B cell (primary cell): Measurements from ENCODE around the gene PHF23. TPM values are rescaled to one million over a fixed set of nuclear protein-coding genes. Genes with fewer than 3 reads are reported as not detected.

Experiments
- ATAC-seq: fragments of 200-7000 bp; cut with Tn5 transposase; one replicate; pipeline ENCODE4 v1.10.0; 2021; ENCODE audit warnings: low read depth, mild to moderate bottlenecking, moderate number of reproducible peaks, moderate library complexity
- CTCF ChIA-PET: fragments of 350-600 bp; sonication (Branson Sonifier 250); formaldehyde crosslinking; loops from one replicate; lab custom pipeline; 2021; ENCODE audit warnings: antibody characterized with exemption, inconsistent platforms; lab: Charles Lee
- POLR2A ChIA-PET: fragments of 350-600 bp; sonication (Branson Sonifier 250); formaldehyde crosslinking; loops from one replicate; lab custom pipeline; 2021; ENCODE audit warnings: antibody characterized with exemption; lab: Charles Lee
- DNase-seq: peaks from one replicate; pipeline ENCODE4 v3.0.0; 2013
- H2AFZ ChIP-seq: 2 replicates; pipeline ENCODE4 v1.6.1; 2012; ENCODE audit warnings: mild to moderate bottlenecking, low read depth, low read length; ENCODE audit not compliant: insufficient read depth, poor library complexity, severe bottlenecking
- H3K27ac ChIP-seq, 2 donors: 1 replicate in 1 of 2; 2 replicates in 1 of 2; pipeline ENCODE4 v1.5.1; 2012 to 2013; ENCODE audit warnings: low read length in 2 of 2, mild to moderate bottlenecking in 2 of 2, moderate library complexity in 1 of 2
- H3K27me3 ChIP-seq, 4 experiments: fragments of 200-600 bp in 1 of 4; sonication (generic) in 1 of 4; replicated peaks in 1 of 4; 1 replicate in 2 of 4; 2 replicates in 2 of 4; pipeline versions ENCODE4 v1.6.1 to v1.7.0; 2013 to 2016; ENCODE audit warnings: low read length in 3 of 4, mild to moderate bottlenecking in 2 of 4, mixed read lengths in 1 of 4, moderate library complexity in 1 of 4; ENCODE audit not compliant: insufficient read depth in 4 of 4, control insufficient read depth in 3 of 4; ENCODE audit errors: control extremely low read depth in 1 of 4
- H3K36me3 ChIP-seq, 2 experiments: replicated peaks in 1 of 2; 1 replicate in 1 of 2; 2 replicates in 1 of 2; pipeline versions ENCODE4 v1.6.1 to v1.7.1; 2013; ENCODE audit warnings: low read length in 1 of 2; ENCODE audit not compliant: insufficient read depth in 2 of 2, control insufficient read depth in 1 of 2; ENCODE audit errors: control extremely low read depth in 1 of 2, extremely low read depth in 1 of 2
- H3K4me1 ChIP-seq, 2 donors: fragments of 200-600 bp in 1 of 2; sonication (generic) in 1 of 2; 1 replicate in 1 of 2; 2 replicates in 1 of 2; pipeline versions ENCODE4 v1.5.1 to v1.6.1; 2013 to 2017; ENCODE audit warnings: low read length in 2 of 2; ENCODE audit not compliant: control insufficient read depth in 2 of 2, insufficient read depth in 2 of 2
- H3K4me2 ChIP-seq: replicated peaks from 2 replicates; pipeline ENCODE3; 2012; ENCODE audit warnings: mild to moderate bottlenecking, low read depth, low read length; ENCODE audit not compliant: poor library complexity, severe bottlenecking
- H3K4me3 ChIP-seq, 5 experiments: fragments of 200-600 bp in 1 of 5; sonication (generic) in 1 of 5; 1 replicate in 3 of 5; 2 replicates in 2 of 5; pipeline versions ENCODE4 v1.5.1 to v1.7.0; 2011 to 2016; ENCODE audit warnings: low read length in 4 of 5, mild to moderate bottlenecking in 4 of 5, low read depth in 2 of 5, control low read depth in 1 of 5, moderate library complexity in 1 of 5; ENCODE audit not compliant: insufficient read depth in 1 of 5; ENCODE audit errors: control extremely low read depth in 1 of 5, extremely low read depth in 1 of 5
- H3K79me2 ChIP-seq: fragments of 200-600 bp; sonication (generic); one replicate; pipeline ENCODE4 v1.6.0; 2016; ENCODE audit warnings: low read length; ENCODE audit not compliant: control insufficient read depth, insufficient read depth
- H3K9ac ChIP-seq: fragments of 200-600 bp; sonication (generic); 2 replicates; pipeline ENCODE4 v1.6.1; 2017; ENCODE audit warnings: mild to moderate bottlenecking, low read length, moderate library complexity
- H3K9me3 ChIP-seq, 3 donors: one replicate each; pipeline versions ENCODE4 v1.6.1 to v1.7.1; 2013; ENCODE audit warnings: low read length in 2 of 3; ENCODE audit not compliant: control insufficient read depth in 2 of 3, insufficient read depth in 1 of 3; ENCODE audit errors: control extremely low read depth in 1 of 3
- H4K20me1 ChIP-seq: 2 replicates; pipeline ENCODE4 v1.6.0; 2012; ENCODE audit warnings: mild to moderate bottlenecking, low read length; ENCODE audit not compliant: insufficient read depth, control insufficient read depth, poor library complexity, severe bottlenecking
- H3K27ac Mint-ChIP-seq: one replicate; pipeline ENCODE4 v1.8.0; 2021; ENCODE audit warnings: mixed read lengths
- H3K27me3 Mint-ChIP-seq: one replicate; pipeline ENCODE4 v1.8.0; 2021; ENCODE audit warnings: mixed read lengths
- H3K4me1 Mint-ChIP-seq: one replicate; pipeline ENCODE4 v1.8.0; 2021; ENCODE audit warnings: mixed read lengths
- H3K4me3 Mint-ChIP-seq: one replicate; pipeline ENCODE4 v1.8.0; 2021; ENCODE audit warnings: mixed read lengths
- H3K9me3 Mint-ChIP-seq: one replicate; pipeline ENCODE4 v1.8.0; 2022; ENCODE audit warnings: mixed read lengths; ENCODE audit not compliant: insufficient read depth
- CTCF ChIP-seq: fragments of 200-600 bp; IDR thresholded peaks from one replicate; pipeline ENCODE4 v1.8.0; 2022; ENCODE audit warnings: antibody characterized with exemption, mild to moderate bottlenecking
- EZH2 ChIP-seq: IDR thresholded peaks from 2 replicates; pipeline ENCODE4 v1.6.1; 2012; ENCODE audit warnings: borderline replicate concordance, low read depth, mild to moderate bottlenecking, moderate library complexity, low read length; ENCODE audit not compliant: insufficient read depth, poor library complexity, severe bottlenecking
- WGBS: methylation state at CpG from one replicate; pipeline ENCODE4 v1.1.5; 2013; ENCODE audit warnings: missing lambda C conversion rate; ENCODE audit not compliant: insufficient coverage; 5-methylcytosine and 5-hydroxymethylcytosine counted together
- intact Hi-C: fragments of 100-400 bp; cut with micrococcal nuclease; formaldehyde crosslinking; loops from one replicate; pipeline ENCODE4 v1.10.0; 2022
- polyA plus RNA-seq: library from polyadenylated mRNA; depleted of rRNA; stranded (reverse); fragments of >200 nt; gene quantifications from 2 replicates; pipeline ENCODE4 v1.2.3, GENCODE V29; 2012
- total RNA-seq, 2 donors: library from RNA; stranded (reverse); fragments of 120-200 nt in 1 of 2; gene quantifications; 1 replicate in 1 of 2; 2 replicates in 1 of 2; pipeline versions ENCODE4 v1.2.3 to v1.2.4, GENCODE V29; 2013 to 2022

PHF23 gene
- total and polyA plus RNA-seq, 2 donors (not counting 1 experiment from before 2014, with no cell fraction given) = 17.6 to 42.3 TPM

DNA sequence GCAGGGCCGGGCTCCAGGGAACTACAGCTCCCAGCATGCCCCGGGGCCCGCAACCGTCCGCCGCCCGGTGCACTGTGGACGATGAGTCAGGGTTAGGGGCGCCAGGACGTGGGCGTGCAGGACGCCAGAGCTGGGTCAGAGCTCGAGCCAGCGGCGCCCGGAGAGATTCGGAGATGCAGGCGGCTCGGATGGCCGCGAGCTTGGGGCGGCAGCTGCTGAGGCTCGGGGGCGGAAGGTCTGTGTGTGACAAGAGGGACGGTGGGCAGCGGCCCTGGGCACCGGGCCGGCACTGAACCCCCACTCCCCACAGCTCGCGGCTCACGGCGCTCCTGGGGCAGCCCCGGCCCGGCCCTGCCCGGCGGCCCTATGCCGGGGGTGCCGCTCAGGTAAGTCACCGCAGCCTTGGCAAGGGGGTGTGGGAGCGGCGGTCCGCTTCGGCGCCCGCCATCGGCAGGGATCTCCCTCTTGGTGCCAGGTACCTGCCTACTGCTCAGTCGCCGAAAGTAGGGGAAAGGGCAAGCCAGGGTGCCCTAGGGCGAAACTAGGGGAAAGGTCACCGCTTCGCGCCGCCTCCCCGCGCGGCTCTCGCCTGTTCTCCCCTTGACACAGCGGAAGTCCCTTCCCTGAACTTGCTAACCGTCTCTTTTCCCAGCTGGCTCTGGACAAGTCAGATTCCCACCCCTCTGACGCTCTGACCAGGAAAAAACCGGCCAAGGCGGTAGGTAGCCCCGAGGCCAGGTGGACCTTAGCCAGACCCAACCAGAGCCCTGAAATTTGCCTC is 19.3 kb downstream of the PHF23 start, which contains the start of the genes ACADVL and DLG4:
ACADVL (plus strand) TSS at position 127 of the 781 bp plus-strand sequence; CDS start at position 174, 47 bp downstream.
DLG4 (minus strand) TSS at position 25 of the 781 bp plus-strand sequence.
- Mint-ChIP-seq H3K4me3 (peak within 1 kb of the TSS; percentile 97), H3K9me3 (no peaks in the 10 kb centered on the region), H3K4me1 (peaks cover 48% of the 10 kb centered on the region), H3K27me3 (no peaks in the 10 kb centered on the region), H3K27ac (peak within 1 kb of the TSS; percentile 93)
- peak within 1 kb of the TSS; percentile 42 to 78 for H3K27ac ChIP-seq
- no peaks in the 10 kb centered on the region for H4K20me1 ChIP-seq
- ChIA-PET POLR2A (interaction anchor here (0.5 to 9.1 kb wide), 10 partner anchors 13 to 187 kb away, joined by 3 to 157 read pairs (median 5); partner anchors contain the start of genes CTDNEP1, DVL2, ELP5 and GABARAP), CTCF (interaction anchor here (0.7 to 3.8 kb wide), 19 partner anchors 10 to 217 kb away, joined by 3 to 47 read pairs (median 5); partner anchors contain the start of genes ACAP1, DVL2, GABARAP and PHF23)
- peak within 1 kb of the TSS; percentile 86 for H2AFZ ChIP-seq
- H3K9ac ChIP-seq = peak within 1 kb of the TSS; percentile 83
- TF ChIP-seq EZH2 (no peak), CTCF (no peak)
- ATAC-seq (peak; percentile 76), DNase-seq (peak; percentile 78)
- intact Hi-C loops = loop anchor here (1.0 to 2.0 kb wide), 4 partner anchors 14 to 77 kb away; partner anchors contain the start of genes DVL2 and PHF23
- H3K4me1 ChIP-seq = peaks cover 20 to 47% of the 10 kb centered on the region in 2 donors
- peaks cover 0 to 29% of the 10 kb centered on the region in 2 experiments for H3K36me3 ChIP-seq
- WGBS = 2% methylated on average over 62 of the region's 63 CpGs
- H3K79me2 ChIP-seq = peaks cover 7% of the 10 kb centered on the region
- no peaks in the 10 kb centered on the region for H3K9me3 ChIP-seq
- H3K4me2 ChIP-seq = peak within 1 kb of the TSS; percentile 94
- peak within 1 kb of the TSS; percentile 31 to 86 (median 80) for H3K4me3 ChIP-seq
- no peaks in the 10 kb centered on the region for H3K27me3 ChIP-seq
